Measurements from ENCODE around the gene KLHDC2.

GRCh38 chr14:49767571-49768300 is at the start of gene KLHDC2:
- TF ChIP-seq EZH2 (IDR thresholded peaks at IDR 0.05; ENCODE audit: insufficient read depth, poor library complexity, severe bottlenecking) (no peak), EZH2phosphoT487 (IDR thresholded peaks at IDR 0.05; ENCODE audit: insufficient read depth, low read depth) (no peak)

All from GM23248 (cell line).